HepG2 (cell line): ENCODE results near the gene GNG12. TPM values are rescaled to one million over a fixed set of nuclear protein-coding genes. Genes with fewer than 3 reads are reported as not detected.

Experiments
- ATAC-seq: fragments of 200-7000 bp; cut with Tn5 transposase; 3 replicates; pipeline ENCODE4 v1.9.1; 2020; ENCODE audit warnings: mild to moderate bottlenecking, moderate library complexity
- BruUV-seq: library from RNA; stranded (reverse); fragments of 400-500 nt; replicated peaks from 2 replicates; lab custom pipeline; 2021; lab: Mats Ljungman, UMichigan
- CTCF ChIA-PET: fragments of 300-600 bp; formaldehyde crosslinking; extraction: SDS; loops from one replicate; lab custom pipeline; 2021; ENCODE audit warnings: low total read pairs, inconsistent platforms, low intra/inter-chr PET ratio; lab: Yijun Ruan, JAX
- POLR2A ChIA-PET: fragments of 350-600 bp; sonication (Branson Sonifier 250); formaldehyde crosslinking; loops from one replicate; lab custom pipeline; 2020; ENCODE audit warnings: antibody characterized with exemption, inconsistent platforms; lab: Yijun Ruan, JAX
- DNase-seq: peaks from one replicate; pipeline ENCODE4 v3.0.0-alpha.2; 2015; ENCODE audit warnings: low spot score
- FAIRE-seq: peaks from 3 replicates; lab custom pipeline; 2011; peaks lifted over from hg19 to GRCh38; lab: Jason Lieb, UNC
- H2AFZ ChIP-seq: one replicate; pipeline ENCODE4 v1.6.1; 2011; ENCODE audit warnings: low read length, inconsistent platforms
- H3K27ac ChIP-seq: fragments of 300-600 bp; 3 replicates; pipeline ENCODE4 v1.8.0; 2011; ENCODE audit warnings: mixed run types, mild to moderate bottlenecking, mixed read lengths, low read length, inconsistent platforms; ENCODE audit not compliant: insufficient read depth; ENCODE audit errors: extremely low read length
- H3K27me3 ChIP-seq, 2 experiments: fragments of 200-600 bp in 1 of 2; 2 replicates in 1 of 2; 3 replicates in 1 of 2; pipeline versions ENCODE4 v1.6.0 to v1.8.0; 2011; ENCODE audit warnings: low read length in 2 of 2, mild to moderate bottlenecking in 2 of 2, moderate library complexity in 2 of 2, inconsistent platforms in 1 of 2; ENCODE audit not compliant: insufficient read depth in 2 of 2, control insufficient read depth in 1 of 2
- H3K36me3 ChIP-seq, 2 experiments: fragments of 200-600 bp in 1 of 2; replicated peaks in 1 of 2; 2 replicates in 1 of 2; 3 replicates in 1 of 2; pipeline versions ENCODE4 v1.5.1 to v1.8.0; 2011; ENCODE audit warnings: low read length in 2 of 2, inconsistent platforms in 1 of 2; ENCODE audit not compliant: insufficient read depth in 2 of 2, control insufficient read depth in 1 of 2
- H3K4me1 ChIP-seq: 2 replicates; pipeline ENCODE4 v1.5.1; 2012; ENCODE audit warnings: low read length, inconsistent platforms; ENCODE audit not compliant: insufficient read depth
- H3K4me2 ChIP-seq: 2 replicates; pipeline ENCODE4 v1.6.0; 2011; ENCODE audit warnings: low read depth, low read length, inconsistent platforms
- H3K4me3 ChIP-seq, 3 experiments: fragments of 200-600 bp in 1 of 3; sonication (generic), shearing (Covaris generic) in 1 of 3; replicated peaks in 1 of 3; 2 replicates each; pipeline ENCODE4 v1.5.1; 2011 to 2016; ENCODE audit warnings: low read length in 3 of 3, inconsistent platforms in 2 of 3, low read depth in 2 of 3, mild to moderate bottlenecking in 2 of 3, control low read depth in 1 of 3, mixed read lengths in 1 of 3; ENCODE audit not compliant: insufficient read depth in 1 of 3
- H3K79me2 ChIP-seq: one replicate; pipeline ENCODE4 v1.6.1; 2011; ENCODE audit warnings: low read length, inconsistent platforms; ENCODE audit not compliant: insufficient read depth
- H3K9ac ChIP-seq: 2 replicates; pipeline ENCODE4 v1.6.0; 2011; ENCODE audit warnings: mild to moderate bottlenecking, low read depth, low read length, inconsistent platforms; ENCODE audit not compliant: insufficient read depth
- H3K9me3 ChIP-seq: 2 replicates; pipeline ENCODE4 v1.5.1; 2012; ENCODE audit warnings: mild to moderate bottlenecking, low read length
- H4K20me1 ChIP-seq: 2 replicates; pipeline ENCODE4 v1.6.0; 2011; ENCODE audit warnings: inconsistent platforms, mild to moderate bottlenecking, low read length, moderate library complexity; ENCODE audit not compliant: insufficient read depth
- AGO2 ChIP-seq: fragments of 200-400 bp; formaldehyde crosslinking; optimal IDR thresholded peaks from 2 replicates; pipeline ENCODE3; 2017; ENCODE audit warnings: mild to moderate bottlenecking, low read depth, low read length, moderate library complexity
- MEIS2 ChIP-seq: sonication (generic); formaldehyde crosslinking; IDR thresholded peaks from 2 replicates; pipeline ENCODE4 v1.9.0; 2021; ENCODE audit warnings: mild to moderate bottlenecking, missing genetic modification reagents
- PHF5A ChIP-seq: IDR thresholded peaks from one replicate; pipeline ENCODE4 v1.6.1; 2018; ENCODE audit warnings: low read depth, missing genetic modification reagents; ENCODE audit not compliant: unreplicated experiment
- PREB ChIP-seq: sonication (generic); formaldehyde crosslinking; IDR thresholded peaks from 2 replicates; pipeline ENCODE4 v1.4.0; 2020; ENCODE audit warnings: missing genetic modification reagents
- SALL1 ChIP-seq: sonication (generic); formaldehyde crosslinking; IDR thresholded peaks from 2 replicates; pipeline ENCODE4 v1.8.0; 2022; ENCODE audit warnings: mild to moderate bottlenecking, missing genetic modification reagents
- SMARCE1 ChIP-seq: fragments of 450-650 bp; IDR thresholded peaks from 2 replicates; pipeline ENCODE4 v1.6.1; 2017; ENCODE audit warnings: borderline replicate concordance
- TCF7 ChIP-seq: sonication (generic); IDR thresholded peaks from 2 replicates; pipeline ENCODE4 v1.6.1; 2016; ENCODE audit warnings: antibody characterized with exemption, low read depth
- ZBTB38 ChIP-seq: sonication (generic); formaldehyde crosslinking; IDR thresholded peaks from 2 replicates; pipeline ENCODE4 v1.5.1; 2020; ENCODE audit warnings: mild to moderate bottlenecking, missing genetic modification reagents
- ZNF121 ChIP-seq: sonication (generic); formaldehyde crosslinking; IDR thresholded peaks from 2 replicates; pipeline ENCODE4 v1.5.0; 2020; ENCODE audit warnings: mild to moderate bottlenecking, missing genetic modification reagents
- ZNF3 ChIP-seq: IDR thresholded peaks from 2 replicates; pipeline ENCODE4 v1.7.0; 2017; ENCODE audit warnings: inconsistent platforms
- ZNF34 ChIP-seq: sonication (generic); formaldehyde crosslinking; IDR thresholded peaks from 2 replicates; pipeline ENCODE4 v1.4.0; 2020; ENCODE audit warnings: mild to moderate bottlenecking, missing genetic modification reagents, borderline replicate concordance
- ZNF772 ChIP-seq: sonication (generic); formaldehyde crosslinking; IDR thresholded peaks from 2 replicates; pipeline ENCODE4 v1.5.0; 2020; ENCODE audit warnings: mild to moderate bottlenecking, missing genetic modification reagents
- ZNF777 ChIP-seq: sonication (generic); formaldehyde crosslinking; IDR thresholded peaks from 2 replicates; pipeline ENCODE4 v1.4.0; 2020; ENCODE audit warnings: missing genetic modification reagents
- ZNF792 ChIP-seq: IDR thresholded peaks from 2 replicates; pipeline ENCODE4 v1.6.1; 2016
- WGBS: methylation state at CpG from one replicate; pipeline ENCODE4 v1.1.6; 2017; ENCODE audit warnings: low lambda C conversion rate; 5-methylcytosine and 5-hydroxymethylcytosine counted together
- in situ Hi-C: cut with HindIII; loops from 2 replicates; pipeline ENCODE4 v1.10.0; 2017; ENCODE audit warnings: low pct_unique_long_range_greater_than_20kb; ENCODE audit not compliant: extremely low pct_ligation_motif_present
- intact Hi-C: fragments of 100-400 bp; cut with micrococcal nuclease; formaldehyde crosslinking; loops from one replicate; pipeline ENCODE4 v1.10.0; 2022; ENCODE audit not compliant: unreplicated experiment
- polyA plus RNA-seq, 8 experiments: library from polyadenylated mRNA; depleted of rRNA in 3 of 8; stranded (reverse) in 7 of 8; unstranded in 1 of 8; fragments of >200 nt; fragmentation: Illumina TruSeq in 4 of 8; extraction: Trizol in 4 of 8; gene quantifications; 2 replicates each; pipeline versions ENCODE4 v1.2.1 to v1.2.3, GENCODE V29; 2011 to 2016; ENCODE audit warnings: low read depth in 4 of 8, missing spikeins in 1 of 8, mixed read lengths in 1 of 8; ENCODE audit not compliant: insufficient read depth in 1 of 8
- total RNA-seq, 5 experiments: library from RNA; depleted of rRNA; stranded (reverse); fragments of >200 nt; fragmentation: Illumina TruSeq; extraction: Trizol; gene quantifications; 2 replicates each; pipeline ENCODE4 v1.2.3, GENCODE V29; 2016; ENCODE audit warnings: low read depth in 1 of 5

Gene GNG12
- total and polyA plus RNA-seq, 2 of the 13 experiments (the other 11 are each of a cell fraction or from before 2014, with no cell fraction given): 0.11 TPM

DNA sequence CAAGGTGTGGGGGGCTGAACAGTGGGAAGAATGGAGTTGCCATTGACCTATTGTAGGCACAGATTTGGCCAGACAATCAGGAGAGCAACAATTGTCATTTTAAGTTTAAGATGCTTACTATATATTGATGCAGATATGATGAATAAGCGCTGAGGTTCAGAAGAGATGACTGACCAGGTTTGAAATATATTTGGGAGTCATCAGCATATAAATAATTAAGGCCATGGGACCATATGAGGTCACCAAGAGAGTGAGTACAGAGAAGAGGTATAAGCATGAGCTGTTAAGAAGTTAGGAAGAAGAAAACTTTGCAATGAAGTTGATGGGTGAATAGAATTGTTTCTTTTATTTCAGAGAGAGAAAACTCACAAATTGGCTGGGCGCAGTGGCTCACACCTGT lies 152.8 kb downstream of the GNG12 start:
- FAIRE-seq (no peak), DNase-seq (no peak), ATAC-seq (no peak)
- H3K4me3 ChIP-seq: no peak overlapping the region
- TF ChIP-seq ZBTB38 (CRISPR knock-in tag): no peak
- TF ChIP-seq ZNF34 (CRISPR knock-in tag): no peak
- no peak for TF ChIP-seq AGO2
- TF ChIP-seq MEIS2 (CRISPR knock-in tag): no peak
- no peak for TF ChIP-seq ZNF777 (CRISPR knock-in tag)
- no peak for TF ChIP-seq ZNF772 (CRISPR knock-in tag)
- no peak for TF ChIP-seq SALL1 (CRISPR knock-in tag)
- no peak for TF ChIP-seq ZNF792 (CRISPR knock-in tag)
- H4K20me1 ChIP-seq: no peaks in the 10 kb centered on the region
- WGBS: 96% methylated on average over 2 of the region's 2 CpGs
- intact Hi-C loops (loop anchor here (5.0 kb wide), 1 partner anchor 33 kb away; no protein-coding TSS in a partner anchor), in situ Hi-C loops (loop anchor here (5.0 to 10.0 kb wide), 2 partner anchors 116 to 143 kb away; no protein-coding TSS in a partner anchor)
- no peaks in the 10 kb centered on the region for H3K9me3 ChIP-seq
- H3K4me2 ChIP-seq: no peak overlapping the region
- no peaks in the 10 kb centered on the region for H3K36me3 ChIP-seq
- H3K27me3 ChIP-seq: no peaks in the 10 kb centered on the region; a peak in 1 of 5 replicates
- no peak overlapping the region for H2AFZ ChIP-seq
- H3K79me2 ChIP-seq: peaks cover 4% of the 10 kb centered on the region
- ChIA-PET POLR2A (no interaction called here), CTCF (no interaction called here)
- no TSS peak for BruUV-seq
- H3K4me1 ChIP-seq: peaks cover 39% of the 10 kb centered on the region
- no peak overlapping the region for H3K27ac ChIP-seq
- no peak overlapping the region for H3K9ac ChIP-seq

GRCh38 chr1:67679691-67680090 lies 153.6 kb downstream of the GNG12 start:
- DNase-seq: no peak
- no peak overlapping the region for H3K27ac ChIP-seq
- no peak overlapping the region for H2AFZ ChIP-seq
- no peaks in the 10 kb centered on the region for H3K27me3 ChIP-seq
- no peak overlapping the region for H3K4me3 ChIP-seq
- BruUV-seq: no TSS peak
- no peaks in the 10 kb centered on the region for H4K20me1 ChIP-seq
- no peak overlapping the region for H3K4me2 ChIP-seq
- in situ Hi-C loops (loop anchor here (5.0 to 10.0 kb wide), 2 partner anchors 115 to 142 kb away; no protein-coding TSS in a partner anchor), intact Hi-C loops (loop anchor here (5.0 kb wide), 1 partner anchor 32 kb away; no protein-coding TSS in a partner anchor)
- peaks cover 45% of the 10 kb centered on the region for H3K4me1 ChIP-seq
- FAIRE-seq: no peak
- ATAC-seq: no peak
- ChIA-PET CTCF (no interaction called here), POLR2A (no interaction called here)
- no peaks in the 10 kb centered on the region for H3K9me3 ChIP-seq
- H3K36me3 ChIP-seq: no peaks in the 10 kb centered on the region
- H3K9ac ChIP-seq: no peak overlapping the region
- H3K79me2 ChIP-seq: no peaks in the 10 kb centered on the region
- TF ChIP-seq PHF5A (CRISPR knock-in tag): no peak
- no peak for TF ChIP-seq SMARCE1
- no peak for TF ChIP-seq ZNF121 (CRISPR knock-in tag)
- TF ChIP-seq TCF7: no peak
- no peak for TF ChIP-seq ZNF3 (CRISPR knock-in tag)
- no peak for TF ChIP-seq PREB (CRISPR knock-in tag)
